Muscle of back (tissue), 11 donors: ENCODE data around the gene ROR1. TPM values are rescaled to one million over a fixed set of nuclear protein-coding genes. Genes with fewer than 3 reads are reported as not detected.

Experiments used
- DNase-seq, 3 donors: peaks; one replicate each; pipeline versions ENCODE4 v3.0.0 to v3.0.0-alpha.2; 2013
- polyA plus RNA-seq, 10 donors: library from polyadenylated mRNA; unstranded; fragments of 120-200 nt; gene quantifications; one replicate each; pipeline ENCODE4 v1.2.1, GENCODE V29; 2013; ENCODE audit not compliant: insufficient read length in 10 of 10

ROR1 gene
- polyA plus RNA-seq, 10 donors = 10.4 to 26.5 (median 14.0) TPM

DNA sequence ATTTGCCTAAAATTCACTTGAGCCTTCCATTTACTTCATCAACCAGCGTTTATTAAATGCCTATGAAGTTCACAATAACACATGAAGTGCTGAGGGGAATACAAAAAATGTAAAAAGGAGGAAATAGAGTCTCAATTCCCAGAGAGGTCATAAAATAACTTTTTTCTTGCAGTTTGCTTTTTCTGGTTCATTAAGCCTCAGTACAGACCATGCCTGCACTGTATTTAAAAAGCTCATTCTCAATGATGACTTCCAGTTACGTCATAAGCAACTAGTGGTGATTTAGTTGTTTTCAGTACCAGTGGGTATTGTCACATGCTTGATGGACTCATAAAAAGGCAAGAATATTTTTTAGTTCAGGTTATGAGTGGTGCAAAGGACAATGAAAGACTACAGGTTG is 269.5 kb downstream of the ROR1 start:
- peak in 1 of 3 donors; percentile 18 for DNase-seq

DNA sequence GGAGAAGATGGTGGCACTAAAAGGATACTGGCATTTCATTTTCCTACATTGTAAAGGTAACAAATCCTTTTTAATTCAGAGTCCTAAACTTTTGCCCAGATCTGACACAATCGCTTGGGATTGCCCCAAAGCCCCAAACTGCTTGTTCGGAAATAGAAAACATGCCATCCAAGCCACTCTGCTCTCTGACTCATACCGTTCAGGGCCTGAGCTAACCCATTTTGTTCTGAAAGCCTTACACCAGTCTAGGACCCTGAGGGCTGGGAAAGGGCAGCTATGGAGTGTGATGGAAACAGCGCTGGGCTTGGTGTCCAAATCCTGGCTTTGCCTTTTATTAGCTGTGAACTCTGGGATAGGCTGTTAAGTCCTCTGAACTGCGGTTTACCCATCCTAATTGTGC is 270.2 kb downstream of the ROR1 start:
- no peak for DNase-seq

DNA sequence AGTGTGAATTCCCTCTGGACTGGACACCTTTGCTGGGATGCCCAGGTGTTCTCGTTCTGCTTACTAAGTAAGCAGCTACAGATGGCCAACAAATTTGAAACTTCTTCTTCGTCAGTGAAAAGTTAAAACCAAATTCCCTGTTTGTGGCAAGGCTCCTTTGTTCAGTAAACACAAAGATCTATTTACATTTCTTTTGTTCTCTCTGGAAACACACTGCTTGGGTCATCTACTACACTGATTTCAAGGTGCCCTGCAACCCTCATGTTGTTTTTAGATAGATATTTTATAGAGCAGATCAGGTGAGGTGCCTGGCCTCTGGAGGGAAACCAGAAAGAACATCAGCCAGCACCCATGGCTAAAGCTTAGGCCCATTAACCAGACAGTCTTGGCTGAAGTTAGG is 272.4 kb downstream of the ROR1 start:
- DNase-seq = no peak

- DNase-seq = no peak
Measured at GRCh38 chr1:64046891-64047290, 273.1 kb downstream of the ROR1 start.

GRCh38 chr1:64047549-64047996 is 273.8 kb downstream of the ROR1 start:
- DNase-seq = no peak

- DNase-seq = no peak
Measured at GRCh38 chr1:64049900-64050540, 276.2 kb downstream of the ROR1 start.

DNA sequence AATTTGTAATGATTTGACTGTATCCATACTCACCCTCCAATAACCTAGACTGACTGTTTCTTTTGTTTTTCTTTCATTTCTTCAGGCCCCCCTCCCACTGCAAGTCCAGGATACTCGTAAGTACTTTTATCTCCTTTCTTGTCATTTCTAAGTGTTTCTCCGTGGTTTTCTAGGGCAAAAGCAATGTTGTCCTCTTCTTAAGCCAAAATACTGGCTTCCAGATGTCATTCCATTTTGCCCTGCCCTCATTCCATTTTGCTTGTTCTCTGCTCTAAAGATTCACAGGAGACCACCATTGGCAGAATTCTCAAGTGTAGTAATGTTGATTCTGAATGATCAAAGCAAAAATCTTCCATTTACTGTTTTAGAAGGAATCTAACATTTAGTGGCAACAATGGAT is 276.8 kb downstream of the ROR1 start:
- DNase-seq = no peak

DNA sequence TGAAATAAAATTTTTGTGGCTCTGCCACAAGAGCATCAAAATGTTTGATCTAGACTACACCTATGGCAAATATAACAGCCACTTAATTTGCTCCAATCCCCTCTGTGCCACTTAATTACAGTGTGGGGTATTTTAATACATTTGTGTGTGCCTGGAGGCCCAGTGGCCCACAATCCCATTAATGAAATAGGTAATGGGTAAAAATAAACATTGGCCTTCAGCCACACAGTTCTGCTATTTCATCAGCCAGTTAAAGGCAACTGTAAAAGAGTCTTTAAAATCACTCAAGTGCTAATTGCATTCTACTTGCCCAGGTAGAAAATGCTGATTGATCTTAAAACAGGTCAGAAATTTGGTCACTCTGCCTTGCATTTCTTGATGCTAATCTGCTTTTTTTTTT is 278.0 kb downstream of the ROR1 start:
- no peak for DNase-seq

DNA sequence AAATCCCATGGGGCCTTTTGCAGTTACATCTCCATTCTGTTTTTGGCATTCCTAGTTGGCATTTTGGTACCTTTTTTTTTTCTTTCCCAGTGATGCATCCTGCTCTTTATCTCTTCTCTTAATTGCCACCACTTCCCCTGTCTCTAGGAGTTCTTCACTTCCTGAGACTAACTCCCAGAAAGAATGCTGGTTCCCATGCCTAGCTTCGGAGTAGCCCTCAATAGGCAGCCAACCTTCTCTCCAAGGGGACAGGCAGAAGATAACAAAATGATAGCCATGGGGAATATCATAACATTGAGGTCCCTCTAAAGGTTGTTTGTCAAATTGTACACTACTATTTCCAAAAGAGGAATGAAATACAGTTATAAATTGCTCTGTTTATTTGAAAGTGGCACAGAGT is 279.0 kb downstream of the ROR1 start:
- DNase-seq = no peak

DNA sequence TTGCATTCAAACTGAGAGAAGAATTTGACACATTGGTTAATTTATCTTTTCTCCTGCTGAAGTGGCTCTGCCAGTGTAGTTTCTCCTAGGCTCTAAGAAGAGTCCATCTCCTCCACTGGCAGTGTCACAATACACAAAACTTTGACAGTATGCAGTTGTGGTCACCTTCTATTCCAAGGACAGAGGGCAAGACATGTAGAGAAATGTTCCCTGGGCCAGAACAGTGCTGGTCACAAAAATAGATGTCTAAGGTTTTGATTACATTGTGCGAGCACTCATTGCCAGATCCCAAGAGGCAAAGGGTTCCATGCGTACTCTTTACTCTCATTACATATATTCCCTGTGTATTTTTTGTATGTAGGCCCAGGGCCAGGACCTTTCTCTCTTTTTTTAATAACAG is 281.5 kb downstream of the ROR1 start:
- no peak for DNase-seq

- no peak for DNase-seq
Measured at GRCh38 chr1:64059556-64059955, 285.7 kb downstream of the ROR1 start.

DNA sequence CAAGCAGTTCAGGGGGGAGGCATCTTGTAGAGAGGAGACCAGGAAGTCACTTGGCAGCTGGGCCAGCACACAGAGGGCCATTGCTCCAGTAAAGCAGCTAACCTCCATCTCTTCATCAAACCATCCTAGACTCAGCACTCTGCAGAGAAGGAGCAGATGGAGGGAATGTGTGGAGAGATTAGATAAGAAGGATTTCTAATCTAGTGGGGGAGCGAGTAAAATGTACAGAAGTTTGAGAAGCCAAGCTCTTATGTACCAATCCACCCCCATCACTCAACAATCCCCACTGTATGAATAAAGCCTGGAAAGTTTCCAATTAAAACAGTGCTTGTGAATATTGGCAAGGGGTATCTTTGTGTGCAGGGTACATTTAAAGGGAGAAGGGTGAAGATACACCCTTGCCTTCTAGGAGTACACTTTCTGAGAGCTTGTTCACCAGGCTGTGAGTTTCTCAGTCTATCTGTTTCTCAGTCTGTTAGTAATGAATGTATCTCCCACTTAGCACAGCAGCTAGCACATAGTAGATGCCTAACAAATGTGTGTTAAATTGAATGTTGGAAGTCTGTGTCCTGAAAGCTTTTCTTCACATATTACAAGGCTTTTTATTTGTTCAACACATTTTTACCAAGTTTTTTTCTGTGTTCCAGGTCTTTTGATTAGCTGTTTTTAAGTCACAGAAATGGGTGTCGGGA is 286.9 kb downstream of the ROR1 start:
- no peak for DNase-seq

DNA sequence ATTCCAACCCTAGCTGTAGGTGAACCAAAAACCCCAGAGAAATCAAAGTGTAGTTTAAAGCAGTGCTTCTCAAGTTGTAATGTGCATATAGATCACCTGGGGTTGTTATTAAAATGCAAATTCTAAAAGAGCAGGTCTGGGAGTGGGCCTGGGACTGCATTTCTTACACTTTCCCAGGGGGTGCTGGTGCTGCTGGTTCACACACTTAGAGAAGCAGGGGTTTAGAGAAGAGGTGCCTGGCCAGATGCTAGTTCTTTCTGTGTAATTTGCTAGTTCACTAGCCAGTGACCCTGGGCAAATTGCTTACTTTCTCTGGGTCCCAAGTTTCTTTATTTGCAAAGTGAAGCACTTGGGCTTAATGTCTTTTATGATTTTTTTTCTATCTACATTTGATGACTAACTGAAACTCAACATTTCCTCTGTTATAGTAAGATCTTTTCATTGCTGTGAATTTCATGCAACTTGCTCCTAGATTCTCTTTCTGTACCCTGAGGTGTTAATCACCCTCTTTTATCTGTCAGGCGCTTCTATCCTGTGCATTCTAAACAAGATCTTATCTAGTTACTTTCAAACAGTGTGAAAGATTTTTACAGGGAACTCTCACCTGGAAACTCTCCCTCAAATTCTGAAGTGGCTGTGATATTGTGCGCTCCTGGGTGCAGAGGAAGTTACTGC is 287.8 kb downstream of the ROR1 start:
- DNase-seq = no peak

DNA sequence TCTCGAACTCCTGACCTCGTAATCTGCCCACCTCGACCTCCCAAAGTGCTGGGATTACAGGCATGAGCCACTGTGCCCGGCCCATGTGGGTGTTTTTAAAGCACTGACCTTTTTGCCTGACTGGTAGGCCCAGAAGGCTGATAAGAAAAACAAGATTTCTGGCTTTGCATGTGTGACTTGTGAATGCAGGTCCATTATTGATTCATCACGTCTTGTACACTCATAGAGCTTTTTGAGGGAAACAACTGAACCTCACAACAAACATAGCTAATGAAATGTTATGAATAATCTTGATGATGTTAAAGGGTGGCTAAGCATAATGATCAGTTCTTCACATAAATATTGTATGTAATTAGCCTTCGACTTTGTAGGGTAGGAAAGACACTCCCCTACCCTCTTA is 288.7 kb downstream of the ROR1 start:
- no peak for DNase-seq

GRCh38 chr1:64062941-64063581 is 289.2 kb downstream of the ROR1 start:
- DNase-seq = no peak

- DNase-seq = no peak
Measured at GRCh38 chr1:64065571-64065970, 291.8 kb downstream of the ROR1 start.

GRCh38 chr1:64072089-64072793 is 298.4 kb downstream of the ROR1 start:
- no peak for DNase-seq

- no peak for DNase-seq
Measured at GRCh38 chr1:64073705-64074104, 299.9 kb downstream of the ROR1 start.

DNA sequence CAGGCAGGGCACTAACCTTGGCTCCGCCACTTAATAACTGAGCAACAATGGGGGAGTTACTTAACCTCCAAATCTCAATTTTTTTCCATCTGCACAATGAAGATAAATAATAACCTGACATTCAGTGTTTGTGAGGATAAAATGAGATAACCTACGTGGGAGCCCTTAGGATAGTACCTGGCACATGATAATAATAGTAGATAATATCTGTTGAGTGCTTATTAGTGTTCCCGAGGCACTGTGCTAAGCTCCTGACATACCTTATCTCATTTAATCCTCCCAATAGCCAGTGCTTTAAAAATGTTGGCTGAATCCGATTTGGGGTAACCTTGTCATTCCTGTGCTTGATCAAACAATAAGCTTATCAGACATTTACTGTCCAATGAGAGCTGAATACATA is 300.9 kb downstream of the ROR1 start:
- DNase-seq = no peak

DNA sequence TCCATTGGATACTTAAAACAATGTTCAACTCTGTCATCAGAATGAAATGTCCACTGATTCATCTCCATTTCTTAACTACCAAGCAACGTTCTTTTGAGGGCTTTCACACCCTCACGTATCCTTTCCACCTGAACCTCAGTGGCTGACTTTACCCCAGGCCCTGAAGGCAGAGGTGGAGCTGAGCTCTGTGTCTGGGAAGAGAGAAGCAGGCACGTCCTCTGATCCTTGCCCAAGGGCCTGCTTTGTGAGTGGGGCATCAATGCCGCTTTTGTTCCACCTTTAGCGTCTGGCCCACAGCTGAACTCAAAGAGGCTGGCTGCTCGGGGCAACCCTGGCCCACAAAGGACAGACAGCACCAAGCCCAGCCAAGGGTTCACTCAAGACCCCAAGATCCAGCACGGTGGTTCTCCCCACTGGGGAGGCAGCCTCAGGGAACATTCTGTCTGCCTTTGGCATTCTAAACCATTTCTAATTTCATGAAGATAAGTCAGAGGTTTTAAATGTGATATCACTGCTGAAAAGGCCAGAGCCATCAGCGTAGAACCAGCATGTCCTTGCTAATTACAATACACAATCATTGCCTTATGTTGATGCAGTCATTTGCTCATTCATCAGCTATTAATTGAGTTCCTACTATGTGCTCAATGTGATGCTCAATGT is 303.6 kb downstream of the ROR1 start:
- DNase-seq = no peak

DNA sequence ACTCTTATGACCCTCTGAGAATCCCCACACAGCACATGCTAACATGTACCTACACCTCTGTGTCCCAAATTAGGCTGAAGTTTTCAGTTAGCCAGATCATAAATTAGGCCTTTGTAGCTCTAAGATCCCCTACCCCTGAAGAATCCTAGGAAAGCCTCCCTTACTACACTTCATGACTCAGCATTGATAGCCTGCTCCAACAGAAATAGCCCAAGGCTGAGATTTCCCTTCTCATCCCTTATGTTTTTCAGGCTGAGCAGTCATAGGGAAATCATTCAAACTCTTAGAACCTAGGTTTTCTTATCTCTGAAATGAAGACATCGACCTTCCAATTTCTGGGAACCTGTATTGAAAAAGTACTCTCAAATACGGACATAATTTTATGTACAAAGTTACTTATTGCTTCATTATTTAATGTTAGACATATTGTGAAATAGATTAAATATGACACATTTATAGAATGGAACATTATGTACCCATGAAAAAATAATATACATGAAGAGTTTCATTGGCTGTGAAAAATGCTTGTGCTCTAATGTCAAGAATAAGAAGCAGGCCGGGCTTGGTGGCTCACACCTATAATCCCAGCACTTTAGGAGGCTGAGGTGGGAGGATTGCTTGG is 307.2 kb downstream of the ROR1 start:
- no peak for DNase-seq
